ENCODE data around the gene DHX34. TPM values are rescaled to one million over a fixed set of nuclear protein-coding genes. Genes with fewer than 3 reads are reported as not detected.

The DHX34 gene
- total RNA-seq, 1 experiment from 2014 or later, result 23.0 TPM

DNA sequence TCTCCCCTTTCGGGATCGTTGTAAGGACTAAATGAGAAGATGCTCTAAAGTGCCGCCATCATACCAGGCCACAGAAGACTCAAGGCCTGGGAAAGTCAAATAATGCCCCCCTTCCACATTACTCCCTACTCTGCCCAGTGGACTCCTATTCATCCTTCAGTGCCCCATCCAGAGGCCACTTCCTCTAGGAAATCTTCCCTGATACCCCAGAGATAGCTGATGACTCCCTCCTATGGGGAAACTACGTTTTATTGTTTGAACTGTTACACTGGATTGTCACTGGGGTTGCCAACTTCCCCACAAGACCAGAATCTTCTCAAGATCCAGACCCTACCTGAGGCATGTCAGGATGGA, 56.1 kb downstream of the DHX34 start:
- H3K79me2 ChIP-seq (ENCODE audit: low read depth), result no peaks in the 10 kb centered on the region
- POLR2A ChIA-PET (ENCODE audit: unreplicated experiment), result no interaction called here

DNA sequence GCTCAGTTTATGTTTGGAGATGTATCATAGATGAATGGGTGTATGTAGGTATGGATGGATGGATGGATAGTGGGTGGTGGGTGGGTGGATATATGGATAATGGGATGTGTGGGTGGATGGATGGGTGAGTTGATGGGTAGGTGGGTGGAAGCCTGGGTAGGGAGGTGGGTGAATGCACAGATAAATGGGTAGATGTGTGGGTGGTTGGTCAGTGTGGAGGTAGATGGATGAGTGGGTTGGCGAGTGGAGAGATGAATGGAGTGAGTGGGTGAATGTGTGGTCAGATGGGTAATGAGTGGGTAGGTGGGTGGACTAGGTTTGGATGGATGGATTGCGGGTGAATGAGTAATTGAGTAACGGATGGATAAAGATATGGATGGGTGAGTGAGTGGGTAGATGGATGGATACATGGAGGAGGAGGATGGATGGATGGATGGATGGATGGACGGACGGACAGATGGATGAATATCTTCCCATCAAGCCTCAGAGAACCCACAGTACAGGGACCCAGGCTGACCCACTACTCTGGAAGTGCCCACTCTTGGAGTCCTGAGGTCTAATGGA, 56.8 kb downstream of the DHX34 start:
- H3K9me2 ChIP-seq (ENCODE audit: insufficient read depth), result no peaks in the 10 kb centered on the region
- H2AFZ ChIP-seq, result no peak overlapping the region
- no peaks in the 10 kb centered on the region for H4K20me1 ChIP-seq (ENCODE audit: insufficient read depth)
- H3K4me1 ChIP-seq (replicated peaks; ENCODE audit: insufficient read depth), result no peaks in the 10 kb centered on the region
- ChIA-PET CTCF (no interaction called here), POLR2A (ENCODE audit: unreplicated experiment) (no interaction called here)
- H3K36me3 ChIP-seq (ENCODE audit: low read depth), result no peaks in the 10 kb centered on the region
- no TSS peak for BruUV-seq (replicated peaks)
- peaks cover 73% of the 10 kb centered on the region for H3K27me3 ChIP-seq (ENCODE audit: insufficient read depth, low read depth)
- intact Hi-C loops (cut with micrococcal nuclease; ENCODE audit: unreplicated experiment), result no loop called here
- no peaks in the 10 kb centered on the region for H3K79me2 ChIP-seq (ENCODE audit: low read depth)
- TF ChIP-seq EZH2 (IDR thresholded peaks at IDR 0.05; ENCODE audit: low read depth), result no peak
- TF ChIP-seq, protein P1, sequence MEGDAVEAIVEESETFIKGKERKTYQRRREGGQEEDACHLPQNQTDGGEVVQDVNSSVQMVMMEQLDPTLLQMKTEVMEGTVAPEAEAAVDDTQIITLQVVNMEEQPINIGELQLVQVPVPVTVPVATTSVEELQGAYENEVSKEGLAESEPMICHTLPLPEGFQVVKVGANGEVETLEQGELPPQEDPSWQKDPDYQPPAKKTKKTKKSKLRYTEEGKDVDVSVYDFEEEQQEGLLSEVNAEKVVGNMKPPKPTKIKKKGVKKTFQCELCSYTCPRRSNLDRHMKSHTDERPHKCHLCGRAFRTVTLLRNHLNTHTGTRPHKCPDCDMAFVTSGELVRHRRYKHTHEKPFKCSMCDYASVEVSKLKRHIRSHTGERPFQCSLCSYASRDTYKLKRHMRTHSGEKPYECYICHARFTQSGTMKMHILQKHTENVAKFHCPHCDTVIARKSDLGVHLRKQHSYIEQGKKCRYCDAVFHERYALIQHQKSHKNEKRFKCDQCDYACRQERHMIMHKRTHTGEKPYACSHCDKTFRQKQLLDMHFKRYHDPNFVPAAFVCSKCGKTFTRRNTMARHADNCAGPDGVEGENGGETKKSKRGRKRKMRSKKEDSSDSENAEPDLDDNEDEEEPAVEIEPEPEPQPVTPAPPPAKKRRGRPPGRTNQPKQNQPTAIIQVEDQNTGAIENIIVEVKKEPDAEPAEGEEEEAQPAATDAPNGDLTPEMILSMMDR (conservative IDR thresholded peaks at IDR 0.05), result no peak
- no peak overlapping the region for H3K27ac ChIP-seq
- H3K9me3 ChIP-seq (ENCODE audit: insufficient read depth, low read depth), result no peaks in the 10 kb centered on the region
- H3K4me2 ChIP-seq, result no peak overlapping the region
- H3K4me3 ChIP-seq, result no peak overlapping the region
- H3F3A ChIP-seq (ENCODE audit: insufficient read depth, low read depth), result no peaks in the 10 kb centered on the region
- no peak for DNase-seq

More for the DNA sequence above, 56.1 kb downstream of the DHX34 start:
- Histone ChIP-seq H3K27me3 (ENCODE audit: insufficient read depth, low read depth) (peaks cover 68% of the 10 kb centered on the region), H3K4me2 (no peak overlapping the region), H3K9me2 (ENCODE audit: insufficient read depth) (no peaks in the 10 kb centered on the region), H3K27ac (no peak overlapping the region), H3K4me1 (replicated peaks; ENCODE audit: insufficient read depth) (no peaks in the 10 kb centered on the region), H3K36me3 (ENCODE audit: low read depth) (no peaks in the 10 kb centered on the region), H2AFZ (no peak overlapping the region), H4K20me1 (ENCODE audit: insufficient read depth) (no peaks in the 10 kb centered on the region), H3K4me3 (no peak overlapping the region), H3K9me3 (ENCODE audit: insufficient read depth, low read depth) (no peaks in the 10 kb centered on the region), H3F3A (ENCODE audit: insufficient read depth, low read depth) (no peaks in the 10 kb centered on the region)
- no peak for DNase-seq
- TF ChIP-seq, protein P1 (conservative IDR thresholded peaks at IDR 0.05), result no peak
- TF ChIP-seq EZH2 (IDR thresholded peaks at IDR 0.05; ENCODE audit: low read depth), result no peak
- CTCF ChIA-PET, result no interaction called here
- BruUV-seq (replicated peaks), result no TSS peak
- intact Hi-C loops (cut with micrococcal nuclease; ENCODE audit: unreplicated experiment), result no loop called here

DNA sequence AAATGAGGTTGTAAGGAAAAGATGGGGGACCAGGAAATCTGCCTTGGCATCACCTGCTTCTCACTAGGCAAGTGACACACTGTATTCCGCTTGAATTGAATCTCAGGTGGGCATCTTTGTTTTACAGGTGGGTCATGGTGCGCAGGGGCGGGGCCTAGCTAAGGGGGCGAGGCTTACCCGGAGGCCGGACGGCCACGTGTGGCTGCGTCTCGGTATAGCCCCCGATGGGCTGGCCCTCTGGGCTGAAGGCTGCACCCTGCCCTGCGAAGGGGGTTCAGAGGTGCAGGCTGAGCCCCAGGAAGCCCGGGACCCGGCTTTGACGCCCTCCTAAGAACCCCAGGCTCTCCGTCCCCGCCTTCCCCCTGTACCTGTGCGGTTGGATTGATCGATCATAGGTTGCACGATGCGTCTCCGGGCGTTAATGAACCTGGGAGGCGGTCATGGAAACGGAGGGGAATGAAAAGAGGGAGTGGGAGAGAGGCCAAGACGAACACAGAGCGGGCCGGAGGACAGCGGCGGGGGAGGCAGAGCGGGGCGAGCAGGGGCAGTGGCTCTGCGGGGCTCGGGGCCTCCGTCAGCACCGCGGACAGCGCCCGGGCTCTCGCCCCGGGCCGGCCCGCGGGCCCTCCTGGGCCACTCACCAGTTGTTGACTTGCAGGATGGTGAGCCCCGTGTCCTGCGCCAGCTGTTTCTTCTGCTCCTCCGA, 57.7 kb downstream of the DHX34 start:
- H2AFZ ChIP-seq, result no peak overlapping the region
- peaks cover 75% of the 10 kb centered on the region for H3K27me3 ChIP-seq (ENCODE audit: insufficient read depth, low read depth)
- ChIA-PET POLR2A (ENCODE audit: unreplicated experiment) (no interaction called here), CTCF (no interaction called here)
- H3K9me3 ChIP-seq (ENCODE audit: insufficient read depth, low read depth), result no peaks in the 10 kb centered on the region
- H3K4me2 ChIP-seq, result no peak overlapping the region
- DNase-seq, result no peak
- TF ChIP-seq EZH2 (IDR thresholded peaks at IDR 0.05; ENCODE audit: low read depth), result no peak
- TF ChIP-seq, protein P1 (conservative IDR thresholded peaks at IDR 0.05), result no peak
- H3K9me2 ChIP-seq (ENCODE audit: insufficient read depth), result no peaks in the 10 kb centered on the region
- H3K4me1 ChIP-seq (replicated peaks; ENCODE audit: insufficient read depth), result no peaks in the 10 kb centered on the region
- BruUV-seq (replicated peaks), result no TSS peak
- no peaks in the 10 kb centered on the region for H3K36me3 ChIP-seq (ENCODE audit: low read depth)
- H3K4me3 ChIP-seq, result no peak overlapping the region
- no peaks in the 10 kb centered on the region for H4K20me1 ChIP-seq (ENCODE audit: insufficient read depth)
- intact Hi-C loops (cut with micrococcal nuclease; ENCODE audit: unreplicated experiment), result no loop called here
- H3K27ac ChIP-seq, result no peak overlapping the region
- no peaks in the 10 kb centered on the region for H3K79me2 ChIP-seq (ENCODE audit: low read depth)
- H3F3A ChIP-seq (ENCODE audit: insufficient read depth, low read depth), result no peaks in the 10 kb centered on the region

All from PC-9 (cell line).